Stimulated activated CD4-positive, alpha-beta T cell treated with anti-CD3 and anti-CD28 coated beads, Interleukin-15, amount 100 ng/mL, for 24 hours (primary cell): Measurements from ENCODE around the gene RCN2.
"Not testable (repeated sequence)": the region's sequence is repeated elsewhere in the genome, so short reads cannot be mapped to it uniquely, and the experiment has no call there.

ENCODE experiments used
- DNase-seq: peaks from one replicate; pipeline ENCODE4 v3.0.0-alpha.2; 2020

RCN2 gene

GRCh38 chr15:76935620-76936019 lies 4.1 kb downstream of the RCN2 start:
- DNase-seq, result no peak

GRCh38 chr15:76936671-76937070 lies 5.1 kb downstream of the RCN2 start:
- DNase-seq, result no peak

GRCh38 chr15:76938752-76939151 lies 7.2 kb downstream of the RCN2 start:
- DNase-seq, result no peak

GRCh38 chr15:76939715-76940114 lies 8.2 kb downstream of the RCN2 start:
- no peak for DNase-seq

GRCh38 chr15:76941636-76942035 lies 10.1 kb downstream of the RCN2 start:
- DNase-seq, result no peak

GRCh38 chr15:76942331-76942730 lies 10.8 kb downstream of the RCN2 start:
- no peak for DNase-seq

GRCh38 chr15:76945494-76946093 lies 14.0 kb downstream of the RCN2 start:
- DNase-seq, result no peak

GRCh38 chr15:76947454-76947853 lies 15.9 kb downstream of the RCN2 start:
- DNase-seq, result no peak

- DNase-seq, result no peak
Observed at GRCh38 chr15:76951220-76951619, 19.7 kb downstream of the RCN2 start.

GRCh38 chr15:76953913-76954312 lies 22.4 kb downstream of the RCN2 start:
- DNase-seq, result no peak

GRCh38 chr15:76954744-76955143 lies 23.2 kb downstream of the RCN2 start:
- no peak for DNase-seq

- DNase-seq, result no peak
Observed at GRCh38 chr15:76961268-76962011, 29.9 kb downstream of the RCN2 start.

GRCh38 chr15:76962337-76963013 lies 30.9 kb downstream of the RCN2 start:
- DNase-seq, result no peak

GRCh38 chr15:76963596-76963995 lies 32.0 kb downstream of the RCN2 start:
- DNase-seq, result no peak

- no peak for DNase-seq
Observed at GRCh38 chr15:76964157-76964556, 32.6 kb downstream of the RCN2 start.

GRCh38 chr15:76966051-76966450 lies 34.5 kb downstream of the RCN2 start:
- not testable (repeated sequence) for DNase-seq

GRCh38 chr15:76967067-76967466 lies 35.5 kb downstream of the RCN2 start:
- no peak for DNase-seq

GRCh38 chr15:76968306-76968705 lies 36.8 kb downstream of the RCN2 start:
- no peak for DNase-seq

- no peak for DNase-seq
Observed at GRCh38 chr15:76972389-76973361, 41.1 kb downstream of the RCN2 start.

- DNase-seq, result peak; percentile 78
Observed at GRCh38 chr15:76973362-76973743, 41.8 kb downstream of the RCN2 start.

- no peak for DNase-seq
Observed at GRCh38 chr15:76973906-76974305, 42.4 kb downstream of the RCN2 start.

- DNase-seq, result no peak
Observed at GRCh38 chr15:76974456-76975036, 43.0 kb downstream of the RCN2 start.

GRCh38 chr15:76976141-76976540 lies 44.6 kb downstream of the RCN2 start:
- DNase-seq, result no peak
